GM12892 (cell line): ENCODE measurements around the gene C17orf58.

ENCODE experiments used
- POLR2A ChIP-seq: IDR thresholded peaks from 2 replicates; pipeline ENCODE4 v1.6.1; 2011; ENCODE audit warnings: low read depth, low read length, control low read depth
- POLR2AphosphoS5 ChIP-seq: IDR thresholded peaks from 2 replicates; pipeline ENCODE4 v1.6.1; 2011; ENCODE audit warnings: low read depth, low read length, control low read depth
- TAF1 ChIP-seq: IDR thresholded peaks from 2 replicates; pipeline ENCODE4 v1.6.1; 2011; ENCODE audit warnings: low read depth, mild to moderate bottlenecking, control low read depth, low read length, borderline replicate concordance

DNA sequence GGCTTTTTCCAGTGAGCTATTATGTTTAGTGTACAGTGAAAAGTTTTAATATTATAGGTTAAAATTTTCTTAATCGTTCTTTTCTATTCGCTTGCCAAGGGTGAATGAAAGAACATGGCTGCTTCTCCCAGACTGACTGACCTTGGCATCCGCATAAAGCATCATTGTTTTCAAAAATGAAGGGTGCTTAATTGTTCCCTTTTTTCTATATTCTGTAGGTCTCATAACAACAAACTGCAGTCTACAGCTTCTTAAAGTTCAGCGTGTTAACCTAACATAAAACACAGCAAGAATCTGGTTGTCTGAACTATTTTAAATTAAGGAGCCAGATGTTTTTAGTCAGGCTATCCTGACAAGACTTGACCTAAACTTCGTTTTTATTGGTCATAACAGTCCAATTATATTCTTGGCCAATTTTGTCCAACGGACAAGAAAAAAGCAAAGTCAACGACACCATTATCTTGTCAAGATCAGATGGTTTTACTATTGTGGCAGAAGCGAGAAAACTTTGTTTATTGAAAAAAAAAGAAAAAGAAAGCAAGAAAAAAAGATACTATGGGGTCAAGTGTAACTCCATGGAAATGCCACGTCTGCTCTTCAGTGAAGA lies 14.1 kb downstream of the C17orf58 start:
- TF ChIP-seq POLR2A (no peak), POLR2AphosphoS5 (no peak), TAF1 (no peak)
